ENCODE results near the gene IQGAP3.

GRCh38 chr1:156579472-156579871 lies 7.1 kb upstream of the IQGAP3 start, which contains the start of gene TTC24:
- TF ChIP-seq CTCF (IDR thresholded peaks at IDR 0.05) (no peak), POLR2AphosphoS5 (IDR thresholded peaks at IDR 0.05) (no peak)
